PC-9 (cell line): ENCODE results near the gene GOLGA6L2.

Experiments used
- CTCF ChIP-seq: fragments of 200-600 bp; sonication (generic); conservative IDR thresholded peaks from 2 replicates; pipeline ENCODE4 v1.6.1; 2017; ENCODE audit warnings: mixed run types, antibody characterized with exemption, mild to moderate bottlenecking, moderate library complexity
- EZH2 ChIP-seq: fragments of 200-600 bp; sonication (generic); IDR thresholded peaks from 2 replicates; pipeline ENCODE4 v1.8.0; 2017; ENCODE audit warnings: antibody characterized with exemption, low read depth

- TF ChIP-seq CTCF (no peak), EZH2 (no peak)
Observed at GRCh38 chr15:23401627-23402026, 45.4 kb downstream of the GOLGA6L2 start.
